GM06990 (cell line): Measurements from ENCODE around the gene BABAM2.

ENCODE experiments used
- DNase-seq: peaks from one replicate; pipeline ENCODE4 v3.0.0-alpha.2; 2011; ENCODE audit not compliant: insufficient read length; ENCODE audit errors: extremely low read depth
- H3K27me3 ChIP-seq: replicated peaks from 2 replicates; pipeline ENCODE4 v1.6.0; 2011; ENCODE audit warnings: low read length; ENCODE audit not compliant: control insufficient read depth, insufficient read depth
- H3K36me3 ChIP-seq: 2 replicates; pipeline ENCODE4 v1.5.1; 2011; ENCODE audit warnings: low read length; ENCODE audit not compliant: control insufficient read depth, insufficient read depth
- H3K4me3 ChIP-seq: replicated peaks from 2 replicates; pipeline ENCODE4 v1.5.1; 2011; ENCODE audit warnings: low read depth, mild to moderate bottlenecking, control low read depth, low read length
- TF ChIP-seq, protein P1 (sequence below): IDR thresholded peaks from 2 replicates; pipeline ENCODE4 v1.5.1; 2011; ENCODE audit warnings: low read length, control low read depth, mild to moderate bottlenecking, inconsistent platforms; ENCODE audit not compliant: insufficient read depth, poor library complexity, severe bottlenecking

The BABAM2 gene

GRCh38 chr2:28028025-28028424 lies 137.5 kb downstream of the BABAM2 start:
- TF ChIP-seq, protein P1, sequence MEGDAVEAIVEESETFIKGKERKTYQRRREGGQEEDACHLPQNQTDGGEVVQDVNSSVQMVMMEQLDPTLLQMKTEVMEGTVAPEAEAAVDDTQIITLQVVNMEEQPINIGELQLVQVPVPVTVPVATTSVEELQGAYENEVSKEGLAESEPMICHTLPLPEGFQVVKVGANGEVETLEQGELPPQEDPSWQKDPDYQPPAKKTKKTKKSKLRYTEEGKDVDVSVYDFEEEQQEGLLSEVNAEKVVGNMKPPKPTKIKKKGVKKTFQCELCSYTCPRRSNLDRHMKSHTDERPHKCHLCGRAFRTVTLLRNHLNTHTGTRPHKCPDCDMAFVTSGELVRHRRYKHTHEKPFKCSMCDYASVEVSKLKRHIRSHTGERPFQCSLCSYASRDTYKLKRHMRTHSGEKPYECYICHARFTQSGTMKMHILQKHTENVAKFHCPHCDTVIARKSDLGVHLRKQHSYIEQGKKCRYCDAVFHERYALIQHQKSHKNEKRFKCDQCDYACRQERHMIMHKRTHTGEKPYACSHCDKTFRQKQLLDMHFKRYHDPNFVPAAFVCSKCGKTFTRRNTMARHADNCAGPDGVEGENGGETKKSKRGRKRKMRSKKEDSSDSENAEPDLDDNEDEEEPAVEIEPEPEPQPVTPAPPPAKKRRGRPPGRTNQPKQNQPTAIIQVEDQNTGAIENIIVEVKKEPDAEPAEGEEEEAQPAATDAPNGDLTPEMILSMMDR, result no peak
- Histone ChIP-seq H3K4me3 (no peak overlapping the region), H3K27me3 (no peaks in the 10 kb centered on the region), H3K36me3 (no peaks in the 10 kb centered on the region; the same call in 1 of the 2 replicates)
- no peak for DNase-seq

GRCh38 chr2:28030600-28030999 lies 140.1 kb downstream of the BABAM2 start:
- Histone ChIP-seq H3K27me3 (no peaks in the 10 kb centered on the region), H3K4me3 (no peak overlapping the region), H3K36me3 (no peaks in the 10 kb centered on the region; the same call in 1 of the 2 replicates)
- DNase-seq, result no peak
- TF ChIP-seq, protein P1, result no peak

DNA sequence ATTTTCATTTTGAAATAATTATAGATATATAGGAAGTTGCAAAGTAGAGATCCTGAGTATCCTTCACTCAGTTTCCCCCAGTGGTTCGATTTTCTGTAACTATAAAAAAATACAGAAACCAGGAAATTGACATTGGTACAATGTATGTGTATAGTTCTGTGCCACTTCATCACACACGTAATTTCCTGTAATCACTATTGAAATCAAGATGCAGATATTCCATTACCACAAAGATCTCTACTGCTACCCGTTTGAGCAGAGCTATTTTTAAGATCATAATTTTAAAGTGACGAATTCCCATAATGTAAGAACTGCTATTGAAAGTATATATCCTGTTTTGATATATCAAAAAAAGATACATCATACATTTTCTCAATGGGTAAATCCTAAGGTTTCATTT lies 142.3 kb downstream of the BABAM2 start:
- no peaks in the 10 kb centered on the region for H3K36me3 ChIP-seq
- no peak overlapping the region for H3K4me3 ChIP-seq
- TF ChIP-seq, protein P1, result no peak
- H3K27me3 ChIP-seq, result no peaks in the 10 kb centered on the region
- DNase-seq, result no peak

GRCh38 chr2:28034696-28035095 lies 144.2 kb downstream of the BABAM2 start:
- TF ChIP-seq, protein P1, result no peak
- no peaks in the 10 kb centered on the region for H3K27me3 ChIP-seq
- no peaks in the 10 kb centered on the region for H3K36me3 ChIP-seq
- no peak overlapping the region for H3K4me3 ChIP-seq
- DNase-seq, result no peak

DNA sequence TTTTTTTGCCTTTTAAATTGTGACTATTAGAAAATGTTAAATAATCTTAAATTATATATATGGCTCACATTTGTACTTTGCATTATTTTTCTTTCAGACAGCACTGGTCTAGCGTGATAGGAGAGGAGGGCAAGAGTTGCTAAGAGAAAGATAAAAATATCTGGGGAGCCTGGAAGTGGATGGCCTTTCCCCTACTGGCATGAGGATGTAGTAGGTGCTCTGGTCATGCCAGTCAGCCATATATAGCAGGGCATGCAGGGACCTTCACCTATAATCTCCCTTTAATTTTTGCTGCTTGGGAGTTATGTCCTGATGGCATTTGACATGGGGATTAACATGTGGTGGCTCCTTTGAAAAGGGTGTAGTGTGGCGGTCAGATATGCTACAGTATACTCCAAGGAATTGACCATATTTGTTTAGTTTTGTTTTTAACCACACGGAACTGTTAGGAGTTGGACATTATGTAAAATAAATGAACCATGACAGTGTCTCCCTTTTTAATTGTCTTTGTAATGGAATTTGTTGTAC lies 144.7 kb downstream of the BABAM2 start:
- no peak overlapping the region for H3K4me3 ChIP-seq
- no peak for DNase-seq
- H3K27me3 ChIP-seq, result no peaks in the 10 kb centered on the region

GRCh38 chr2:28035816-28036215 lies 145.3 kb downstream of the BABAM2 start:
- TF ChIP-seq, protein P1, result no peak
- no peak overlapping the region for H3K4me3 ChIP-seq
- no peak for DNase-seq
- H3K27me3 ChIP-seq, result no peaks in the 10 kb centered on the region
- no peaks in the 10 kb centered on the region for H3K36me3 ChIP-seq

More for the DNA sequence above, 144.7 kb downstream of the BABAM2 start:
- H3K36me3 ChIP-seq, result no peaks in the 10 kb centered on the region
- TF ChIP-seq, protein P1, result no peak
